ENCODE measurements around the gene PPARGC1A.

The PPARGC1A gene

DNA sequence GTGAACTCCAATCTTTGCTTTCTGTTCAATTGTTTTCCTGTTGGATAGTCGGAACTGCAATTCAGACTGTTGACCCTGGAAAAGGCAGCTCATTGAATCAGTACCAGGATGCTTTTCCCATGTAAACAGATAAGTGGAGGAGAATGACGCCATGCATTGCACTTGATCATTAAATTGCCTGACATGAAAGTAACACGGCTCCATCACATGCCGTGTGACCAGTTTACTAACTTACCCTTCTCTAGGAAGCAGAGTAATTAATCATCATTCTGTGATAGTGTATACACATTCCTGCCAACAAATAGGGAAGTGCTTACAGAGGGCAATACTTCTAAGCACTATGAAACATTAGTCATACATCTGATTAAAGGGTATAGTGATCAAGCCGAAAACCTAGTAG is 101.4 kb downstream of the PPARGC1A start:
- no peak for TF ChIP-seq CTCF (IDR thresholded peaks at IDR 0.05; ENCODE audit: insufficient read depth, low read length, missing control alignments)
- ChIA-PET CTCF (no interaction called here), POLR2A (no interaction called here)
- no peak overlapping the region for H3K4me3 ChIP-seq (ENCODE audit: low read depth, low read length)
- DNase-seq (ENCODE audit: low read depth, low spot score): no peak

DNA sequence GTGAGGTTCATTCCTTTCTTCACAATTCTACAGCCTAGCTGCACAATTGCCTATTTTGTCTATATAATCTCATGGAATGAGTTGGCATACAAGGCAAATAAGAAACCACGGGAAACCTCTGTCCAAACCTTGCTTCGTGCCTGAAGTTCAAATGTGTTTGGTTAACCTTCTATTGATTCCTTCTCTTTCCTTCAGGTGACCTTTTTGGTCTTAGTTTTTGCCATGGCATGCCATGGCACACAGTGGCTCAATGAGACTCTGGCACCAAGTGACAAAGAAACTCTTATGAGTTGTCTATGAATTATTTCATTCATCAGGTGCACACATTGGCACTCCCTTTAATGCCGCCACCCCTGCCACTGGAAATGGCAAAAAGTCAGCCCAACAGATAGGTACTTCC is 101.8 kb downstream of the PPARGC1A start:
- TF ChIP-seq CTCF (IDR thresholded peaks at IDR 0.05; ENCODE audit: insufficient read depth, low read length, missing control alignments): no peak
- DNase-seq (ENCODE audit: low read depth, low spot score): no peak
- ChIA-PET POLR2A (no interaction called here), CTCF (no interaction called here)
- no peak overlapping the region for H3K4me3 ChIP-seq (ENCODE audit: low read depth, low read length)

DNA sequence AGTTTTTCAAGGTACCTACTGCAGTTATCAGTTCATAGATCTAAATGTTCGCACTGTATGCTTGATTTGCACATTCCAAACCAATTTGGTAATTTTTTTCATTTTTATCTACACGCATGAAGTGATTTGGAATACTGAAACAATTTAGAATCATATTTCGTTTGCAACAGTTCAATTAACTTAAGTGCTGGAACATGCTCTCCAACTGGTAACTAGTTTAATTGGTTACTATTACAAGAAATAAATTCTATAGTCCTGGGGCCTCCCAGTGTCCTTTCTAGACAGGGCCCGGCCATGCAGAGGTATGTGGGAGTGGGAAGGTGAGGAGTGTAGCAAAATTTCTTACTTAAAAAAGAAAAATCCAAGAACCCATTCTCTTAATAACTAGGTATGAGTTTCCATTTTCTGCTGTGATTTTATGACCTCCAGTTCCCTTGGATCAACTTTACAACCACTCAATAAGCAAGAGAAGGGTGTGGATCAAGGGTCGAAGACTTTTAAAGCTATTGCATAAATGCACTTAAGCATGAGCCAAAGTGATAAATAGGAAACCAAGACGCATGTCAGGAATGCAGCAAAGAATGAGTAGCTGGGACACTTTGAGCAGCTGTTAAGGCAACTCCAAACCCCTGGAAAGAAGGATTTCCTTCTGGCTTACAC is 106.9 kb downstream of the PPARGC1A start:
- H3K4me3 ChIP-seq (ENCODE audit: low read depth, low read length): no peak overlapping the region
- ChIA-PET POLR2A (no interaction called here), CTCF (no interaction called here)
- no peak for DNase-seq (ENCODE audit: low read depth, low spot score)
- no peak for TF ChIP-seq CTCF (IDR thresholded peaks at IDR 0.05; ENCODE audit: insufficient read depth, low read length, missing control alignments)

DNA sequence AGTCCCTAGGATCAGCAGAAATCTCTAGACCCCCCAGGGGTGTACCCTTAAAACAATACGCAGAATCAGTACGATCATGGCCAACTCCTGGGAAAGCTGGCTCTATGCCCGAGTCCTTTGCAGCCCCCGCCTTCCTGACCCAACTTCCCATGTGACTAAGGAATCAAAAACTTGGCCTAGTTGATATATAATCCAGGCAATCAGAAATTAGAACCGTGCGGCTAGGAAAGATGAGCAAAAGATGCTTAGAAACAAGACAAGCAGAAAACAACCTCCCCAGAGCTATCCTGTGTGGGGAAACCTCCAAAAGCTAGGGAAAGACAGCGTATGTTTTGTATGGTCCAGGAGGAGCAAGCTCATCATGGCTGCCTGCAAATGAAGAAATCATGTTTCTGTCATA is 110.0 kb downstream of the PPARGC1A start:
- POLR2A ChIA-PET: no interaction called here
- DNase-seq (ENCODE audit: low read depth, low spot score): no peak
- H3K4me3 ChIP-seq (ENCODE audit: low read depth, low read length): no peak overlapping the region
- no peak for TF ChIP-seq CTCF (IDR thresholded peaks at IDR 0.05; ENCODE audit: insufficient read depth, low read length, missing control alignments)
- CTCF ChIA-PET: no interaction called here

DNA sequence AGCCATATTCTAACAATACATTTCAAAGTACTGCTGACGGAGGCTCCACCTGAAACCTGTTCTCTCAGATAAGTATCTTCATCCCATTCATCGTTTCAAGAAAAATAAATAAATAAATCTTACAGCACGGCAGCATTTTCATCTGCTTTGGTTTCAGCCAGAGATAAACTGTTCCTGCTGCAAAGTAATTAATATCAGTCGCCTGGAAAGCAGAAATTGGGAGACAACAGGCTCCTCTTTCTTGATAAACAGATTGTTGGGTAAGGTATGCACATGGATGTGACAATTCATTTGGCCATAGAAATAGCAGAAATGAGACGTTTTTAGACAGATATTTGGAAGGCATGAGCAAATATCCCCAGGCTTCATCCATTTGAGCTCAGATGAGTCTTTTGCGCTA is 110.4 kb downstream of the PPARGC1A start:
- no peak for DNase-seq (ENCODE audit: low read depth, low spot score)
- ChIA-PET CTCF (no interaction called here), POLR2A (no interaction called here)
- no peak overlapping the region for H3K4me3 ChIP-seq (ENCODE audit: low read depth, low read length)
- TF ChIP-seq CTCF (IDR thresholded peaks at IDR 0.05; ENCODE audit: insufficient read depth, low read length, missing control alignments): no peak

DNA sequence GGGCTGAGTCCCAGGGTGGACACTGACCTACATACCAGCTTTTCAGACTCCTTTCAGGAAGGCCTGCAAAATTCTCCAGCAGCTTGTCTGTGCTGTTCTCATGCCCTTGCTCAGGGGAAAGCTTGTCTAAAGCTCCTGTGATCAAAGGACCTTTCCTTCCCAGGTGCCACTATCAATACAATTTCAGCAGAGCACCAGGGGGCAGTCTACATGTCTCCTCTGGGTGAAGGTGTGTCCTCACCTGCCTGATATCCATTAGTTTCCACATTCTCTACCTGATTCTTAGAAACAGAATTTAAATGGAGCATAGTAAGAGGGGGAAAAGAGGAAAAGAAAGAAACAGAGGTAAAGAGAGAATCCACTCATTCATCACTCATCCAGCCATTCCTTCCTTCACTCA is 114.2 kb downstream of the PPARGC1A start:
- POLR2A ChIA-PET: no interaction called here
- H3K4me3 ChIP-seq (ENCODE audit: low read depth, low read length): no peak overlapping the region
- CTCF ChIA-PET: no interaction called here
- no peak for TF ChIP-seq CTCF (IDR thresholded peaks at IDR 0.05; ENCODE audit: insufficient read depth, low read length, missing control alignments)
- DNase-seq (ENCODE audit: low read depth, low spot score): no peak
